ENCODE data around the gene KCNC2. TPM values are rescaled to one million over a fixed set of nuclear protein-coding genes. Genes with fewer than 3 reads are reported as not detected.

Gene KCNC2
- total RNA-seq, 6 experiments from 2014 or later = 0.02 TPM; not detected in 5

GRCh38 chr12:75205558-75205957, 4.1 kb downstream of the KCNC2 start:
- whole genome bisulfite sequencing (ENCODE audit: insufficient coverage, low coverage, low lambda C conversion rate, missing lambda C conversion rate) = 50% methylated on average over 1 of the region's 1 CpG
- no peaks in the 10 kb centered on the region for H3K27me3 ChIP-seq
- H3K36me3 ChIP-seq = no peaks in the 10 kb centered on the region
- DNase-seq (no peak), ATAC-seq (no peak)
- H3K4me3 ChIP-seq = no peak overlapping the region
- H3K9me3 ChIP-seq = no peaks in the 10 kb centered on the region
- no peak for TF ChIP-seq POLR2A (IDR thresholded peaks at IDR 0.05)
- no peak for TF ChIP-seq CTCF (IDR thresholded peaks at IDR 0.05)
- H3K4me1 ChIP-seq = no peaks in the 10 kb centered on the region
- intact Hi-C loops (cut with DNase I) = no loop called here
- H3K27ac ChIP-seq = no peak overlapping the region

- Histone ChIP-seq H3K27ac (no peak overlapping the region), H3K27me3 (no peaks in the 10 kb centered on the region), H3K4me3 (no peak overlapping the region), H3K9me3 (no peaks in the 10 kb centered on the region), H3K4me1 (no peaks in the 10 kb centered on the region), H3K36me3 (no peaks in the 10 kb centered on the region)
- ATAC-seq (no peak), DNase-seq (no peak)
- intact Hi-C loops (cut with DNase I) = no loop called here
- no peak for TF ChIP-seq CTCF (IDR thresholded peaks at IDR 0.05)
- no peak for TF ChIP-seq POLR2A (IDR thresholded peaks at IDR 0.05)
These were observed 12.8 kb downstream of the KCNC2 start for GRCh38 chr12:75196865-75197264.

GRCh38 chr12:75196408-75196807, 13.2 kb downstream of the KCNC2 start:
- intact Hi-C loops (cut with DNase I) = no loop called here
- Histone ChIP-seq H3K4me1 (no peaks in the 10 kb centered on the region), H3K27me3 (no peaks in the 10 kb centered on the region), H3K27ac (no peak overlapping the region), H3K9me3 (no peaks in the 10 kb centered on the region), H3K36me3 (no peaks in the 10 kb centered on the region), H3K4me3 (no peak overlapping the region)
- TF ChIP-seq CTCF (IDR thresholded peaks at IDR 0.05) = no peak
- TF ChIP-seq POLR2A (IDR thresholded peaks at IDR 0.05) = no peak
- ATAC-seq (no peak), DNase-seq (no peak)
- WGBS (ENCODE audit: insufficient coverage, low coverage, low lambda C conversion rate, missing lambda C conversion rate) = 26% methylated on average over 3 of the region's 3 CpGs

- intact Hi-C loops (cut with DNase I) = no loop called here
- DNase-seq = no peak
- 34% methylated on average over 3 of the region's 3 CpGs for WGBS (ENCODE audit: insufficient coverage, low coverage, low lambda C conversion rate, missing lambda C conversion rate)
- Histone ChIP-seq H3K27me3 (no peaks in the 10 kb centered on the region), H3K4me3 (no peak overlapping the region), H3K36me3 (no peaks in the 10 kb centered on the region), H3K27ac (no peak overlapping the region), H3K9me3 (no peaks in the 10 kb centered on the region), H3K4me1 (no peaks in the 10 kb centered on the region)
- TF ChIP-seq CTCF (IDR thresholded peaks at IDR 0.05) (no peak), POLR2A (IDR thresholded peaks at IDR 0.05) (no peak)
- ATAC-seq = no peak
These were observed 15.4 kb downstream of the KCNC2 start for GRCh38 chr12:75194250-75194649.

GRCh38 chr12:75192196-75192595, 17.4 kb downstream of the KCNC2 start:
- TF ChIP-seq CTCF (IDR thresholded peaks at IDR 0.05) (no peak), POLR2A (IDR thresholded peaks at IDR 0.05) (no peak)
- no peaks in the 10 kb centered on the region for H3K36me3 ChIP-seq
- no peak overlapping the region for H3K27ac ChIP-seq
- no peaks in the 10 kb centered on the region for H3K4me1 ChIP-seq
- WGBS (ENCODE audit: insufficient coverage, low coverage, low lambda C conversion rate, missing lambda C conversion rate) = 60% methylated on average over 9 of the region's 9 CpGs
- no peak for ATAC-seq
- H3K4me3 ChIP-seq = no peak overlapping the region
- H3K27me3 ChIP-seq = no peaks in the 10 kb centered on the region
- intact Hi-C loops (cut with DNase I) = no loop called here
- DNase-seq = no peak
- no peaks in the 10 kb centered on the region for H3K9me3 ChIP-seq
